HUDEP-2 (cell line): ENCODE results near the gene BHMT2.
A peak's percentile ranks its signal among the peaks of the same experiment; 100 is the strongest.

Experiments used
- DNase-seq, 76 experiments: peaks; one replicate each; lab custom pipeline; 2025; ENCODE audit not compliant: unreplicated experiment in 76 of 76; lab: John Stamatoyannopoulos, UW

BHMT2 gene

GRCh38 chr5:79059674-79060073, 9.9 kb upstream of the BHMT2 start:
- DNase-seq: no peak

- no peak for DNase-seq
Observed at GRCh38 chr5:79062436-79062835, 7.1 kb upstream of the BHMT2 start.

- no peak for DNase-seq
Observed at GRCh38 chr5:79070350-79070667, 742 bp downstream of the BHMT2 start.

GRCh38 chr5:79074641-79075040, 5.1 kb downstream of the BHMT2 start:
- DNase-seq: no peak

- no peak for DNase-seq
Observed at GRCh38 chr5:79075646-79076426, 6.3 kb downstream of the BHMT2 start.

- DNase-seq: no peak
Observed at GRCh38 chr5:79076819-79077218, 7.3 kb downstream of the BHMT2 start.

GRCh38 chr5:79077680-79078365, 8.3 kb downstream of the BHMT2 start:
- no peak for DNase-seq

GRCh38 chr5:79080804-79081203, 11.2 kb downstream of the BHMT2 start:
- DNase-seq: no peak

GRCh38 chr5:79081779-79082178, 12.2 kb downstream of the BHMT2 start:
- DNase-seq: no peak

- no peak for DNase-seq
Observed at GRCh38 chr5:79086116-79086515, 16.5 kb downstream of the BHMT2 start.

- DNase-seq: no peak
Observed at GRCh38 chr5:79088507-79088906, 18.9 kb downstream of the BHMT2 start.

- DNase-seq: no peak
Observed at GRCh38 chr5:79091064-79091463, 21.5 kb downstream of the BHMT2 start.

GRCh38 chr5:79093762-79094161, 24.2 kb downstream of the BHMT2 start:
- DNase-seq: peak in 14 of 76 experiments; percentile 1 to 50 (median 10)

GRCh38 chr5:79105868-79106267, 36.3 kb downstream of the BHMT2 start:
- DNase-seq: no peak

GRCh38 chr5:79107020-79107796, 37.6 kb downstream of the BHMT2 start:
- DNase-seq: no peak

GRCh38 chr5:79108086-79108485, 38.5 kb downstream of the BHMT2 start:
- DNase-seq: no peak

GRCh38 chr5:79108792-79109191, 39.2 kb downstream of the BHMT2 start:
- no peak for DNase-seq

GRCh38 chr5:79109527-79110492, 40.2 kb downstream of the BHMT2 start:
- DNase-seq: peak in 20 of 76 experiments; percentile 2 to 45 (median 14)

- no peak for DNase-seq
Observed at GRCh38 chr5:79111387-79111959, 41.9 kb downstream of the BHMT2 start, which contains the start of gene BHMT. Gene BHMT (plus strand): TSS chr5:79111809. CDS start chr5:79111886, 77 bp downstream.
